ENCODE results near the gene ALG14.

The ALG14 gene

DNA sequence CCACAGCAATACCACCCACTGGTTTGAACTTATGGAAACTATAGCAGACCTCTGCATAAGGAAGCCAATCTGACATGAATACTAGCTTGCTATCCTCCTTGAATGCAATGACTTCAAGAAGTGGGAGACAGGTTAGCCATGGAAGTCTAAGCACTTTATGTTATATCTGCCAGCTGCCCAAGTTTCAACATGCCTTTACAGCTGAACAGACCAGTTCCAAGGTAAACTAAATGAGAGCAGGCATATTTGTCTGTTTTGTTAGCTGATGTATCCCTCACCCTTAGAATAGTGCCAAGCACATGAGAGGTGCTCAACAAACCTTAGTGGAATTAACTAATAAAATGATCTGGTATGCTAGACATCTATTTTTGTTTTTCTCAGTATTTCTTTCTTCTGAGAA is 65.1 kb downstream of the ALG14 start:
- Histone ChIP-seq H3K27ac (ENCODE audit: low read depth, low read length) (no peak overlapping the region), H3K79me2 (ENCODE audit: insufficient read depth, low read length) (no peaks in the 10 kb centered on the region), H3K36me3 (ENCODE audit: low read length) (no peaks in the 10 kb centered on the region), H3K4me3 (ENCODE audit: insufficient read depth, low read length, poor library complexity, severe bottlenecking) (no peak overlapping the region), H3K9me2 (replicated peaks; ENCODE audit: insufficient read depth, low read length) (no peaks in the 10 kb centered on the region), H4K20me1 (ENCODE audit: low read depth, low read length) (no peaks in the 10 kb centered on the region), H3F3A (ENCODE audit: insufficient read depth) (no peaks in the 10 kb centered on the region), H3K4me2 (ENCODE audit: low read depth, low read length, poor library complexity, severe bottlenecking) (no peak overlapping the region), H3K9me3 (ENCODE audit: insufficient read depth, low read length) (0 out of 2 replicates have a peak, but pooled peaks cover 4% of the 10 kb centered on the region), H3K27me3 (ENCODE audit: low read length) (no peaks in the 10 kb centered on the region), H3K9ac (ENCODE audit: low read length) (no peak overlapping the region), H2AFZ (ENCODE audit: low read depth, low read length, severe bottlenecking) (no peak overlapping the region)
- TF ChIP-seq, protein P1, sequence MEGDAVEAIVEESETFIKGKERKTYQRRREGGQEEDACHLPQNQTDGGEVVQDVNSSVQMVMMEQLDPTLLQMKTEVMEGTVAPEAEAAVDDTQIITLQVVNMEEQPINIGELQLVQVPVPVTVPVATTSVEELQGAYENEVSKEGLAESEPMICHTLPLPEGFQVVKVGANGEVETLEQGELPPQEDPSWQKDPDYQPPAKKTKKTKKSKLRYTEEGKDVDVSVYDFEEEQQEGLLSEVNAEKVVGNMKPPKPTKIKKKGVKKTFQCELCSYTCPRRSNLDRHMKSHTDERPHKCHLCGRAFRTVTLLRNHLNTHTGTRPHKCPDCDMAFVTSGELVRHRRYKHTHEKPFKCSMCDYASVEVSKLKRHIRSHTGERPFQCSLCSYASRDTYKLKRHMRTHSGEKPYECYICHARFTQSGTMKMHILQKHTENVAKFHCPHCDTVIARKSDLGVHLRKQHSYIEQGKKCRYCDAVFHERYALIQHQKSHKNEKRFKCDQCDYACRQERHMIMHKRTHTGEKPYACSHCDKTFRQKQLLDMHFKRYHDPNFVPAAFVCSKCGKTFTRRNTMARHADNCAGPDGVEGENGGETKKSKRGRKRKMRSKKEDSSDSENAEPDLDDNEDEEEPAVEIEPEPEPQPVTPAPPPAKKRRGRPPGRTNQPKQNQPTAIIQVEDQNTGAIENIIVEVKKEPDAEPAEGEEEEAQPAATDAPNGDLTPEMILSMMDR (IDR thresholded peaks at IDR 0.05; ENCODE audit: insufficient read depth, low read length, poor library complexity, severe bottlenecking): no peak
- no peak for TF ChIP-seq EZH2phosphoT487 (conservative IDR thresholded peaks at IDR 0.05; ENCODE audit: low read length)

DNA sequence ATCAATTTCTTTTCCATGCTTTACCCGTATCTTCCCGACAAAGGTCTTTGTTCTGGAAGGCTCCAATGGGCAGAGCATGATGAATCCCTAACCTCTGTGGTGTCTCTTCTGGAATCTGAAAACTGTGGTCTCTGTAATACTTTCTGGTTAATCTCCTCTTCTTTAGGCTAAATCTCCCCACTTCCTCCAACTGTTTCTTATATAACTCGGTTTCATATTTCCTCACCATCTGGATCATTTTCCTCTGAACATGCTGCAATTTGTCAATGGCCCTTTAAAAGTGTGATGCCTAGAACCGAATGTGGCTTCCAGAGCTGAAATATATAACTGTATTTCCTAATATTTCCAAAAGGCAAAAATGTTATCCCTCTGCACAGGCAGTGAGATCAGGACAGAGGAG is 66.1 kb downstream of the ALG14 start:
- Histone ChIP-seq H3K27me3 (ENCODE audit: low read length) (no peaks in the 10 kb centered on the region), H3K4me3 (ENCODE audit: insufficient read depth, low read length, poor library complexity, severe bottlenecking) (no peak overlapping the region), H3K79me2 (ENCODE audit: insufficient read depth, low read length) (no peaks in the 10 kb centered on the region), H3K9me2 (replicated peaks; ENCODE audit: insufficient read depth, low read length) (no peaks in the 10 kb centered on the region), H3K36me3 (ENCODE audit: low read length) (no peaks in the 10 kb centered on the region), H4K20me1 (ENCODE audit: low read depth, low read length) (no peaks in the 10 kb centered on the region), H3K27ac (ENCODE audit: low read depth, low read length) (no peak overlapping the region), H3K9me3 (ENCODE audit: insufficient read depth, low read length) (no peaks in the 10 kb centered on the region), H3K4me2 (ENCODE audit: low read depth, low read length, poor library complexity, severe bottlenecking) (no peak overlapping the region), H2AFZ (ENCODE audit: low read depth, low read length, severe bottlenecking) (no peak overlapping the region), H3F3A (ENCODE audit: insufficient read depth) (no peaks in the 10 kb centered on the region), H3K9ac (ENCODE audit: low read length) (no peak overlapping the region)
- TF ChIP-seq EZH2phosphoT487 (conservative IDR thresholded peaks at IDR 0.05; ENCODE audit: low read length): no peak
- TF ChIP-seq, protein P1 (IDR thresholded peaks at IDR 0.05; ENCODE audit: insufficient read depth, low read length, poor library complexity, severe bottlenecking): no peak

DNA sequence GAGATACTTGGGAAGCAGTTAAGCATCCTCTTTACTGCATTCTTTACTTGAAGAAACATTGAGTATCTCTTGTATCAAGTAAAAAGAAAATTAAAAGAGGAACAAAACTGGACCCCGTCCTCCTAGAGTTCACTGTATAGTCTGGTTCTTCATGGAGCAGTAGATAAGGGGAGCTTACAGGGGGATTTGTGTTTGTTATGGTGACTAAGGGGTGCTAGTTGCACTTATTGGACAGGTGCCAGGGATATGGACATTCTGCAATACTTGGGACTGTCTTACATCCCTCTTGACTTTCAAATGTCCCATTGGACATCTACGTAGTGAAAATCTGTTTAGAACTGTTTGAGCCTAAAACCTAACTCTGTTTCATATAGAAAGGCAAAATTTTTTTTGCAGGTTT is 67.2 kb downstream of the ALG14 start:
- Histone ChIP-seq H3K9me3 (ENCODE audit: insufficient read depth, low read length) (no peaks in the 10 kb centered on the region), H3K36me3 (ENCODE audit: low read length) (no peaks in the 10 kb centered on the region), H3K9me2 (replicated peaks; ENCODE audit: insufficient read depth, low read length) (no peaks in the 10 kb centered on the region), H3K9ac (ENCODE audit: low read length) (no peak overlapping the region), H2AFZ (ENCODE audit: low read depth, low read length, severe bottlenecking) (no peak overlapping the region), H4K20me1 (ENCODE audit: low read depth, low read length) (no peaks in the 10 kb centered on the region), H3K4me3 (ENCODE audit: insufficient read depth, low read length, poor library complexity, severe bottlenecking) (no peak overlapping the region), H3K27ac (ENCODE audit: low read depth, low read length) (no peak overlapping the region), H3K4me2 (ENCODE audit: low read depth, low read length, poor library complexity, severe bottlenecking) (no peak overlapping the region), H3K27me3 (ENCODE audit: low read length) (no peaks in the 10 kb centered on the region), H3K79me2 (ENCODE audit: insufficient read depth, low read length) (no peaks in the 10 kb centered on the region), H3F3A (ENCODE audit: insufficient read depth) (no peaks in the 10 kb centered on the region)
- TF ChIP-seq, protein P1 (IDR thresholded peaks at IDR 0.05; ENCODE audit: insufficient read depth, low read length, poor library complexity, severe bottlenecking): no peak
- no peak for TF ChIP-seq EZH2phosphoT487 (conservative IDR thresholded peaks at IDR 0.05; ENCODE audit: low read length)
